Measurements from ENCODE around the gene PALM3.
A peak's percentile ranks its signal among the peaks of the same experiment; 100 is the strongest.
"Not testable (repeated sequence)": the region's sequence is repeated elsewhere in the genome, so short reads cannot be mapped to it uniquely, and the experiment has no call there.

Gene PALM3

GRCh38 chr19:14028901-14029300 lies 33.0 kb downstream of the PALM3 start:
- no peak overlapping the region for H4K91ac ChIP-seq (ENCODE audit: low read depth, low read length, poor library complexity)
- WGBS, 2 donors (ENCODE audit: extremely low coverage in 2 of 2, insufficient read length in 2 of 2, insufficient replicate concordance in 1 of 2) = no CpG with 5 or more reads among the region's 4 CpGs
- H3K4me1 ChIP-seq (ENCODE audit: control insufficient read depth in 2 of 2, insufficient read depth in 1 of 2, low read depth in 1 of 2, low read length in 2 of 2) = peaks cover 1 to 3% of the 10 kb centered on the region in 2 donors
- no peaks in the 10 kb centered on the region for H3K79me1 ChIP-seq (ENCODE audit: low read depth, low read length)
- H3K9me3 ChIP-seq (replicated peaks in 1 of 2; ENCODE audit: control insufficient read depth in 2 of 2, insufficient read depth in 1 of 2, low read depth in 1 of 2, low read length in 2 of 2) = no peaks in the 10 kb centered on the region
- peaks cover 0 to 21% (median 13%) of the 10 kb centered on the region in 3 experiments for H3K27me3 ChIP-seq (ENCODE audit: control insufficient read depth in 3 of 3, insufficient read depth in 3 of 3, low read depth in 1 of 3, low read length in 3 of 3)
- H3K4me2 ChIP-seq (ENCODE audit: insufficient read depth, low read length, poor library complexity, severe bottlenecking) = no peak overlapping the region
- no peak overlapping the region for H3K4ac ChIP-seq (ENCODE audit: low read length)
- no peak overlapping the region for H3K4me3 ChIP-seq (ENCODE audit: low read length in 2 of 2)
- no peak overlapping the region for H3K23ac ChIP-seq (ENCODE audit: low read depth, low read length, poor library complexity)
- H3K18ac ChIP-seq (ENCODE audit: low read length) = no peak overlapping the region
- H3K14ac ChIP-seq (ENCODE audit: low read length) = no peak overlapping the region
- H3K27ac ChIP-seq (replicated peaks; ENCODE audit: low read length) = no peak overlapping the region
- no peak overlapping the region for H2AK5ac ChIP-seq (ENCODE audit: low read depth, low read length)
- no peak overlapping the region for H2AFZ ChIP-seq (ENCODE audit: low read length)
- no peak overlapping the region for H2BK15ac ChIP-seq (ENCODE audit: low read length)
- no peak overlapping the region for H4K8ac ChIP-seq (ENCODE audit: low read depth, low read length)
- H3K36me3 ChIP-seq (replicated peaks in 1 of 2; ENCODE audit: control insufficient read depth in 2 of 2, insufficient read depth in 2 of 2, low read length in 2 of 2) = no peaks in the 10 kb centered on the region
- H3K9ac ChIP-seq (ENCODE audit: low read depth, low read length, poor library complexity) = no peak overlapping the region
- H2BK5ac ChIP-seq (ENCODE audit: low read length) = no peak overlapping the region
- H2BK120ac ChIP-seq (ENCODE audit: low read depth, low read length) = no peak overlapping the region
- no peak overlapping the region for H2BK12ac ChIP-seq (ENCODE audit: low read length)
- DNase-seq (ENCODE audit: low spot score) = no peak

DNA sequence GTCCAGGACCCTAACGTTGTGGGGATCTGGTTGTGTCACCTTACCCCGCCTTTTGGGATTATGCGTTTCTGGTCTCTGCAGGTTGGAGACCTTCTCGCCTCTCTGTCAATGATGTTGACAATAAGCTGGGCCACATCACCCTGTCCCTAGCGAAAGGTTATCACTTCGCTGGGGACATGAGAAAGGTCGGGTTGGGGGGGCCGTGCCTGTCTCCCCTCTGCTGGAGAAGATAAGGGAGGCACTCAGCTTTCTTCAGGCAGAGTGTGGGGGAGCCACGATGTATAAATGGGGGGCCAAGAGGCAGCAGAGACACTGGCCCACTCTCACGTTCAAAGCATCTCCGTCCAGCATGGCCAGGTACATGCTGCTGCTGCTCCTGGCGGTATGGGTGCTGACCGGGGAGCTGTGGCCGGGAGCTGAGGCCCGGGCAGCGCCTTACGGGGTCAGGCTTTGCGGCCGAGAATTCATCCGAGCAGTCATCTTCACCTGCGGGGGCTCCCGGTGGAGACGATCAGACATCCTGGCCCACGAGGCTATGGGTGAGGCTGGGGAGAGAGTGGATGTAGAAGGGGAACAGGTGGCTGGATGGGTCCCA lies 33.9 kb downstream of the PALM3 start, which contains the start of gene RLN3:
Gene RLN3 (plus strand): TSS at position 293 of the 595 bp plus-strand sequence. CDS start 57 bp downstream, at position 350.
- H2AK5ac ChIP-seq (ENCODE audit: low read depth, low read length) = peak within 1 kb of the TSS; percentile 64
- H2BK5ac ChIP-seq (ENCODE audit: low read length) = no peak within 1 kb of the TSS
- H3K4ac ChIP-seq (ENCODE audit: low read length) = no peak within 1 kb of the TSS
- H3K9ac ChIP-seq (ENCODE audit: low read depth, low read length, poor library complexity) = no peak within 1 kb of the TSS
- H2BK120ac ChIP-seq (ENCODE audit: low read depth, low read length) = no peak within 1 kb of the TSS
- H2BK12ac ChIP-seq (ENCODE audit: low read length) = peak within 1 kb of the TSS; percentile 28
- WGBS, 2 donors (ENCODE audit: extremely low coverage in 2 of 2, insufficient read length in 2 of 2, insufficient replicate concordance in 1 of 2) = no CpG with 5 or more reads among the region's 24 CpGs
- H3K4me3 ChIP-seq (ENCODE audit: low read length in 2 of 2) = no peak within 1 kb of the TSS
- H2AFZ ChIP-seq (ENCODE audit: low read length) = peak within 1 kb of the TSS; percentile 26
- H3K23ac ChIP-seq (ENCODE audit: low read depth, low read length, poor library complexity) = peak within 1 kb of the TSS; percentile 37
- H2BK15ac ChIP-seq (ENCODE audit: low read length) = no peak within 1 kb of the TSS
- no peak within 1 kb of the TSS for H4K91ac ChIP-seq (ENCODE audit: low read depth, low read length, poor library complexity)
- no peak within 1 kb of the TSS for H4K8ac ChIP-seq (ENCODE audit: low read depth, low read length)
- H3K9me3 ChIP-seq (replicated peaks in 1 of 2; ENCODE audit: control insufficient read depth in 2 of 2, insufficient read depth in 1 of 2, low read depth in 1 of 2, low read length in 2 of 2) = no peaks in the 10 kb centered on the region
- no peaks in the 10 kb centered on the region for H3K36me3 ChIP-seq (replicated peaks in 1 of 2; ENCODE audit: control insufficient read depth in 2 of 2, insufficient read depth in 2 of 2, low read length in 2 of 2)
- peak within 1 kb of the TSS; percentile 53 for H3K18ac ChIP-seq (ENCODE audit: low read length)
- H3K4me2 ChIP-seq (ENCODE audit: insufficient read depth, low read length, poor library complexity, severe bottlenecking) = no peak within 1 kb of the TSS
- H3K27ac ChIP-seq (replicated peaks; ENCODE audit: low read length) = no peak within 1 kb of the TSS
- peaks cover 0 to 21% (median 13%) of the 10 kb centered on the region in 3 experiments for H3K27me3 ChIP-seq (ENCODE audit: control insufficient read depth in 3 of 3, insufficient read depth in 3 of 3, low read depth in 1 of 3, low read length in 3 of 3)
- H3K14ac ChIP-seq (ENCODE audit: low read length) = peak within 1 kb of the TSS; percentile 47
- no peak for DNase-seq (ENCODE audit: low spot score)
- H3K79me1 ChIP-seq (ENCODE audit: low read depth, low read length) = no peaks in the 10 kb centered on the region
- H3K4me1 ChIP-seq (ENCODE audit: control insufficient read depth in 2 of 2, insufficient read depth in 1 of 2, low read depth in 1 of 2, low read length in 2 of 2) = peaks cover 3 to 5% of the 10 kb centered on the region in 2 donors

- not testable (repeated sequence) for H3K9me3 ChIP-seq (replicated peaks in 1 of 2; ENCODE audit: control insufficient read depth in 2 of 2, insufficient read depth in 1 of 2, low read depth in 1 of 2, low read length in 2 of 2); H3K18ac ChIP-seq (ENCODE audit: low read length); H2BK120ac ChIP-seq (ENCODE audit: low read depth, low read length); H3K9ac ChIP-seq (ENCODE audit: low read depth, low read length, poor library complexity); H3K4ac ChIP-seq (ENCODE audit: low read length); H2AK5ac ChIP-seq (ENCODE audit: low read depth, low read length); DNase-seq (ENCODE audit: low spot score); H3K23ac ChIP-seq (ENCODE audit: low read depth, low read length, poor library complexity); H3K4me2 ChIP-seq (ENCODE audit: insufficient read depth, low read length, poor library complexity, severe bottlenecking); H3K4me3 ChIP-seq (ENCODE audit: low read length in 2 of 2); H3K79me1 ChIP-seq (ENCODE audit: low read depth, low read length); H2BK15ac ChIP-seq (ENCODE audit: low read length); H2BK5ac ChIP-seq (ENCODE audit: low read length); H3K4me1 ChIP-seq (ENCODE audit: control insufficient read depth in 2 of 2, insufficient read depth in 1 of 2, low read depth in 1 of 2, low read length in 2 of 2); H4K8ac ChIP-seq (ENCODE audit: low read depth, low read length); H3K27ac ChIP-seq (replicated peaks; ENCODE audit: low read length); H2BK12ac ChIP-seq (ENCODE audit: low read length); H3K36me3 ChIP-seq (replicated peaks in 1 of 2; ENCODE audit: control insufficient read depth in 2 of 2, insufficient read depth in 2 of 2, low read length in 2 of 2); H4K91ac ChIP-seq (ENCODE audit: low read depth, low read length, poor library complexity); H3K14ac ChIP-seq (ENCODE audit: low read length); H2AFZ ChIP-seq (ENCODE audit: low read length)
- H3K27me3 ChIP-seq (ENCODE audit: control insufficient read depth in 3 of 3, insufficient read depth in 3 of 3, low read depth in 1 of 3, low read length in 3 of 3) = peaks cover 0 to 21% (median 10%) of the 10 kb centered on the region in 3 experiments
- no CpG with 5 or more reads among the region's 5 CpGs for WGBS, 2 donors (ENCODE audit: extremely low coverage in 2 of 2, insufficient read length in 2 of 2, insufficient replicate concordance in 1 of 2)
Observed at GRCh38 chr19:14026652-14027192, 35.2 kb downstream of the PALM3 start.

GRCh38 chr19:14023404-14024235 lies 38.3 kb downstream of the PALM3 start:
- Histone ChIP-seq H3K14ac (ENCODE audit: low read length) (no peak overlapping the region), H2BK120ac (ENCODE audit: low read depth, low read length) (no peak overlapping the region), H3K4me3 (ENCODE audit: low read length in 2 of 2) (no peak overlapping the region), H3K4me2 (ENCODE audit: insufficient read depth, low read length, poor library complexity, severe bottlenecking) (peak overlapping the region; percentile 26), H3K79me1 (ENCODE audit: low read depth, low read length) (no peaks in the 10 kb centered on the region), H4K8ac (ENCODE audit: low read depth, low read length) (no peak overlapping the region), H2BK12ac (ENCODE audit: low read length) (no peak overlapping the region), H4K91ac (ENCODE audit: low read depth, low read length, poor library complexity) (no peak overlapping the region), H2BK5ac (ENCODE audit: low read length) (no peak overlapping the region), H3K23ac (ENCODE audit: low read depth, low read length, poor library complexity) (no peak overlapping the region), H3K36me3 (replicated peaks in 1 of 2; ENCODE audit: control insufficient read depth in 2 of 2, insufficient read depth in 2 of 2, low read length in 2 of 2) (no peaks in the 10 kb centered on the region), H2BK15ac (ENCODE audit: low read length) (no peak overlapping the region), H3K27ac (replicated peaks; ENCODE audit: low read length) (no peak overlapping the region), H2AFZ (ENCODE audit: low read length) (peak overlapping the region; percentile 1), H2AK5ac (ENCODE audit: low read depth, low read length) (no peak overlapping the region), H3K4me1 (ENCODE audit: control insufficient read depth in 2 of 2, insufficient read depth in 1 of 2, low read depth in 1 of 2, low read length in 2 of 2) (peaks cover 3 to 8% of the 10 kb centered on the region in 2 donors), H3K9me3 (replicated peaks in 1 of 2; ENCODE audit: control insufficient read depth in 2 of 2, insufficient read depth in 1 of 2, low read depth in 1 of 2, low read length in 2 of 2) (no peaks in the 10 kb centered on the region), H3K27me3 (ENCODE audit: control insufficient read depth in 3 of 3, insufficient read depth in 3 of 3, low read depth in 1 of 3, low read length in 3 of 3) (peaks cover 0 to 7% (median 0%) of the 10 kb centered on the region in 3 experiments), H3K18ac (ENCODE audit: low read length) (no peak overlapping the region), H3K4ac (ENCODE audit: low read length) (no peak overlapping the region), H3K9ac (ENCODE audit: low read depth, low read length, poor library complexity) (no peak overlapping the region)
- DNase-seq (ENCODE audit: low spot score) = no peak
- no CpG with 5 or more reads among the region's 9 CpGs for WGBS, 2 donors (ENCODE audit: extremely low coverage in 2 of 2, insufficient read length in 2 of 2, insufficient replicate concordance in 1 of 2)
